ENCODE data around the gene KIF7. TPM values are rescaled to one million over a fixed set of nuclear protein-coding genes. Genes with fewer than 3 reads are reported as not detected.

The KIF7 gene
- total and polyA plus RNA-seq, 2 donors (not counting 3 experiments of a cell fraction or from before 2014, with no cell fraction given): 4.2 to 11.3 TPM

DNA sequence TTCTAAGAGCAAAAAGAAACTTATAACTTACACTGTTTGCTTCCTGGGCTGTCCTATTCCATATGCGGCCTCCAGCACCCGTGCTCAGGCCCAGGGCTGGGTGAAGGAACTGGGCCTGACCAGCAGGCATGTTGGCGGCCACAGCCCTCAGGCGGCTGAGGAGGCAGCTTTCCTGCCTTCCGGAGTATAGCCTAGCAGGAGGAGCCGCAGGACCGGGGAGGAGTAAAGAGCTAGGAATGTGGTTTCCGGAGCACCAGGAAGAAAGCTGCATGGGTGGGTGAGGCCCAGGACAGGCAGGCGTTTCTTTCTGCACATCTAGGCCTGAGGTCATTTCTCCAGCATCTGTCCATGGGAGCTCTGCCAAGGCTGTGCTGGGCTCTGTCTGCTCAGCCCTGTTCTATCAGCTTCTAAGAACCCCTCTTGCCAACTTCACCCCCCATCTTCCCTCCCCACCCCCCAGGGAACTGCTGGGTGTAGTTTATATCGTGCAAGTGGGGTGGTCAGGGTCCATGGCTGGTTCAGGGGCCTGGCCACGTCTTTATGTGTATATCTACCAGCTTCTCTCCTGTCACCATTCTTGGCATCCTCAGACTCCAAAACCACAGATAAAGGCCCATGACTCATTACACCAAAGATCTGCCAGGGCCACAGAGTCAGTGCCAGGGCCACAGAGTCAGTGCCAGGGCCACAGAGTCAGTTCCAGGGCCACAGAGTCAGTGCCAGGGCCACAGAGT lies 7.8 kb upstream of the KIF7 start:
- H3K36me3 ChIP-seq (ENCODE audit: control insufficient read depth in 2 of 2, extremely low read depth in 1 of 2, insufficient read depth in 2 of 2, low read length in 2 of 2): no peaks in the 10 kb centered on the region
- DNase-seq (ENCODE audit: low read depth, low spot score) (peak; percentile 68), FAIRE-seq (peak; percentile 98)
- peak overlapping the region; percentile 61 for H3K9ac ChIP-seq (replicated peaks; ENCODE audit: extremely low read depth, insufficient read depth, low read length)
- H2AFZ ChIP-seq (ENCODE audit: low read depth, low read length): peak overlapping the region; percentile 89
- ChIA-PET POLR2A (interaction anchor here (0.6 kb wide), 1 partner anchor 13 kb away, joined by 3 read pairs; no protein-coding TSS in a partner anchor), CTCF (interaction anchor here (0.7 to 4.6 kb wide), 7 partner anchors 9 to 558 kb away, joined by 3 to 55 read pairs (median 3); no protein-coding TSS in a partner anchor)
- H3K27me3 ChIP-seq (ENCODE audit: control insufficient read depth in 2 of 2, insufficient read depth in 2 of 2, low read length in 2 of 2): no peaks in the 10 kb centered on the region
- no peaks in the 10 kb centered on the region for H4K20me1 ChIP-seq (replicated peaks; ENCODE audit: control insufficient read depth, extremely low read depth, insufficient read depth, low read length)
- BruUV-seq (replicated peaks): no TSS peak
- H3K9me1 ChIP-seq (replicated peaks; ENCODE audit: control insufficient read depth, extremely low read depth, insufficient read depth, low read length): no peaks in the 10 kb centered on the region
- H3K4me1 ChIP-seq (ENCODE audit: control insufficient read depth, extremely low read depth, insufficient read depth, low read length): peaks cover 20% of the 10 kb centered on the region
- peak overlapping the region; percentile 82 for H3K27ac ChIP-seq (ENCODE audit: insufficient read depth, low read depth, low read length)
- peak overlapping the region in 1 of 3 experiments; percentile 20 for H3K4me3 ChIP-seq (replicated peaks in 1 of 3; ENCODE audit: insufficient read depth in 1 of 3, low read depth in 1 of 3, low read length in 3 of 3)
- H3K4me2 ChIP-seq (ENCODE audit: insufficient read depth, low read length): peak overlapping the region; percentile 83
- TF ChIP-seq POLR2A (IDR thresholded peaks at IDR 0.05; ENCODE audit: low read depth, low read length): peak; percentile 96
- TF ChIP-seq GATA2 (IDR thresholded peaks at IDR 0.05; ENCODE audit: insufficient read depth, insufficient read length, low read depth, low read length): no peak
- TF ChIP-seq POLR2AphosphoS5 (IDR thresholded peaks at IDR 0.05; ENCODE audit: insufficient read depth, low read depth, low read length): peak; percentile 91
- dilution Hi-C loops (cut with MboI; ENCODE audit: extremely low pct_ligation_motif_present, low sequenced_read_pairs) (no loop called here), intact Hi-C loops (cut with micrococcal nuclease) (loop anchor here (1.0 kb wide), 1 partner anchor 8 kb away; the partner anchor contains the start of gene KIF7)
- no peaks in the 10 kb centered on the region for H3K9me3 ChIP-seq (replicated peaks; ENCODE audit: control insufficient read depth, insufficient read depth, low read length)
- H3K79me2 ChIP-seq (ENCODE audit: control insufficient read depth, insufficient read depth, low read length): no peaks in the 10 kb centered on the region

DNA sequence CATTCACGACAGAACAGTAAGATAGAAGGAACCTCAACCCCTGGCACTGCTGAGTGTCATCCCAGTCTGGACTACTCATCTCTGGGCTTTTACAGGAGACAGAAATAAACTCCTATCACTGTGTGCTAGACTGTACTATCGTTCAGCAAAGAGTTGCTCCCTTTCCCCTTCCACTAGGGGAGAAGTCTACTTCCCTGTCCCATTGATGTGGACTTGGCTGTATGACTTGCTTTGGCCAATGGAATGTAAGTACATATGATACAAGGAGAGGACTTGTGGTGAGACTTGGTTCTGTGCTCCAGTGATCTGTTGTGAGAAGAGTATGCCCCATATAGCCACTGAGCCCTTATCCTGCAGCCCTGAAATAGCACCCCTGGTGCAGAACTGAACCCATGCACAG lies 5.3 kb upstream of the KIF7 start:
- POLR2A ChIA-PET: no interaction called here
- CTCF ChIA-PET: interaction anchor here (0.6 kb wide), 1 partner anchor 13 kb away, joined by 3 read pairs; no protein-coding TSS in a partner anchor
- FAIRE-seq: no peak

More for the DNA sequence above, 5.3 kb upstream of the KIF7 start:
- TF ChIP-seq FOS (IDR thresholded peaks at IDR 0.05; ENCODE audit: borderline replicate concordance, insufficient read depth, low read length) (no peak), JUN (IDR thresholded peaks at IDR 0.05; ENCODE audit: borderline replicate concordance, insufficient read depth, insufficient read length, low read depth) (no peak), GATA2 (IDR thresholded peaks at IDR 0.05; ENCODE audit: insufficient read depth, insufficient read length, low read depth, low read length) (no peak), POLR2AphosphoS5 (IDR thresholded peaks at IDR 0.05; ENCODE audit: insufficient read depth, low read depth, low read length) (no peak), EZH2 (IDR thresholded peaks at IDR 0.05; ENCODE audit: borderline replicate concordance, low read depth, low read length, severe bottlenecking) (no peak), POLR2A (IDR thresholded peaks at IDR 0.05; ENCODE audit: low read depth, low read length) (no peak), MYC (IDR thresholded peaks at IDR 0.05; ENCODE audit: low read depth, low read length) (no peak)
- TF ChIP-seq, protein P1, sequence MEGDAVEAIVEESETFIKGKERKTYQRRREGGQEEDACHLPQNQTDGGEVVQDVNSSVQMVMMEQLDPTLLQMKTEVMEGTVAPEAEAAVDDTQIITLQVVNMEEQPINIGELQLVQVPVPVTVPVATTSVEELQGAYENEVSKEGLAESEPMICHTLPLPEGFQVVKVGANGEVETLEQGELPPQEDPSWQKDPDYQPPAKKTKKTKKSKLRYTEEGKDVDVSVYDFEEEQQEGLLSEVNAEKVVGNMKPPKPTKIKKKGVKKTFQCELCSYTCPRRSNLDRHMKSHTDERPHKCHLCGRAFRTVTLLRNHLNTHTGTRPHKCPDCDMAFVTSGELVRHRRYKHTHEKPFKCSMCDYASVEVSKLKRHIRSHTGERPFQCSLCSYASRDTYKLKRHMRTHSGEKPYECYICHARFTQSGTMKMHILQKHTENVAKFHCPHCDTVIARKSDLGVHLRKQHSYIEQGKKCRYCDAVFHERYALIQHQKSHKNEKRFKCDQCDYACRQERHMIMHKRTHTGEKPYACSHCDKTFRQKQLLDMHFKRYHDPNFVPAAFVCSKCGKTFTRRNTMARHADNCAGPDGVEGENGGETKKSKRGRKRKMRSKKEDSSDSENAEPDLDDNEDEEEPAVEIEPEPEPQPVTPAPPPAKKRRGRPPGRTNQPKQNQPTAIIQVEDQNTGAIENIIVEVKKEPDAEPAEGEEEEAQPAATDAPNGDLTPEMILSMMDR (IDR thresholded peaks at IDR 0.05; ENCODE audit: extremely low read depth in 1 of 2, insufficient read depth in 1 of 2, low read depth in 1 of 2, low read length in 2 of 2): no peak
- TF ChIP-seq, protein P2, sequence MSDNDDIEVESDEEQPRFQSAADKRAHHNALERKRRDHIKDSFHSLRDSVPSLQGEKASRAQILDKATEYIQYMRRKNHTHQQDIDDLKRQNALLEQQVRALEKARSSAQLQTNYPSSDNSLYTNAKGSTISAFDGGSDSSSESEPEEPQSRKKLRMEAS (IDR thresholded peaks at IDR 0.05; ENCODE audit: insufficient read depth, insufficient read length): no peak
- Histone ChIP-seq H3K36me3 (ENCODE audit: control insufficient read depth in 2 of 2, extremely low read depth in 1 of 2, insufficient read depth in 2 of 2, low read length in 2 of 2) (no peaks in the 10 kb centered on the region), H3K4me2 (ENCODE audit: insufficient read depth, low read length) (no peak overlapping the region), H3K4me1 (ENCODE audit: control insufficient read depth, extremely low read depth, insufficient read depth, low read length) (peaks cover 16% of the 10 kb centered on the region), H3K9me3 (replicated peaks; ENCODE audit: control insufficient read depth, insufficient read depth, low read length) (no peaks in the 10 kb centered on the region), H3K9me1 (replicated peaks; ENCODE audit: control insufficient read depth, extremely low read depth, insufficient read depth, low read length) (no peaks in the 10 kb centered on the region), H2AFZ (ENCODE audit: low read depth, low read length) (no peak overlapping the region), H3K9ac (replicated peaks; ENCODE audit: extremely low read depth, insufficient read depth, low read length) (no peak overlapping the region), H3K79me2 (ENCODE audit: control insufficient read depth, insufficient read depth, low read length) (no peaks in the 10 kb centered on the region), H4K20me1 (replicated peaks; ENCODE audit: control insufficient read depth, extremely low read depth, insufficient read depth, low read length) (no peaks in the 10 kb centered on the region), H3K4me3 (replicated peaks in 1 of 3; ENCODE audit: insufficient read depth in 1 of 3, low read depth in 1 of 3, low read length in 3 of 3) (no peak overlapping the region), H3K27me3 (ENCODE audit: control insufficient read depth in 2 of 2, insufficient read depth in 2 of 2, low read length in 2 of 2) (no peaks in the 10 kb centered on the region), H3K27ac (ENCODE audit: insufficient read depth, low read depth, low read length) (no peak overlapping the region)
- no peak for DNase-seq (ENCODE audit: low read depth, low spot score)
- intact Hi-C loops (cut with micrococcal nuclease): no loop called here
- BruUV-seq (replicated peaks): no TSS peak
- dilution Hi-C loops (cut with MboI; ENCODE audit: extremely low pct_ligation_motif_present, low sequenced_read_pairs): no loop called here

Data from endothelial cell of umbilical vein (primary cell).